Parathyroid adenoma (tissue), 2 donors: Measurements from ENCODE around the gene PROSER2.

Source experiments
- H2AFZ ChIP-seq: fragments of 300-600 bp; sonication (generic); one replicate; pipeline ENCODE4 v1.7.0; 2017; ENCODE audit warnings: antibody characterized with exemption, mild to moderate bottlenecking
- H3K27ac ChIP-seq: fragments of 300-600 bp; sonication (generic); one replicate; pipeline ENCODE4 v1.7.0; 2017
- H3K27me3 ChIP-seq: fragments of 300-600 bp; sonication (generic); one replicate; pipeline ENCODE4 v1.7.0; 2017; ENCODE audit warnings: low read length; ENCODE audit not compliant: control insufficient read depth, insufficient read depth
- H3K36me3 ChIP-seq: fragments of 300-600 bp; sonication (generic); one replicate; pipeline ENCODE4 v1.7.0; 2017; ENCODE audit warnings: low read length; ENCODE audit not compliant: control insufficient read depth, insufficient read depth
- H3K4me1 ChIP-seq: fragments of 300-600 bp; sonication (generic); one replicate; pipeline ENCODE4 v1.7.0; 2017; ENCODE audit warnings: control low read depth
- H3K4me2 ChIP-seq: fragments of 300-600 bp; sonication (generic); one replicate; pipeline ENCODE4 v1.7.0; 2017; ENCODE audit warnings: low read length
- H3K4me3 ChIP-seq: fragments of 300-600 bp; sonication (generic); one replicate; pipeline ENCODE4 v1.7.0; 2017; ENCODE audit warnings: low read depth, low read length
- H3K79me2 ChIP-seq: fragments of 300-600 bp; sonication (generic); one replicate; pipeline ENCODE4 v1.7.0; 2017; ENCODE audit warnings: control low read depth
- H3K9ac ChIP-seq: fragments of 300-600 bp; sonication (generic); one replicate; pipeline ENCODE4 v1.7.0; 2017; ENCODE audit warnings: mild to moderate bottlenecking
- H3K9me3 ChIP-seq: fragments of 300-600 bp; sonication (generic); one replicate; pipeline ENCODE4 v1.7.0; 2017; ENCODE audit warnings: low read length; ENCODE audit not compliant: control insufficient read depth
- TF ChIP-seq, protein P1 (sequence below): fragments of 300-600 bp; sonication (generic); IDR thresholded peaks from one replicate; pipeline ENCODE4 v1.7.0; 2017; ENCODE audit warnings: antibody characterized with exemption, mild to moderate bottlenecking
- donor health status: primary hyperparathyroidism.

PROSER2 gene, protein sequence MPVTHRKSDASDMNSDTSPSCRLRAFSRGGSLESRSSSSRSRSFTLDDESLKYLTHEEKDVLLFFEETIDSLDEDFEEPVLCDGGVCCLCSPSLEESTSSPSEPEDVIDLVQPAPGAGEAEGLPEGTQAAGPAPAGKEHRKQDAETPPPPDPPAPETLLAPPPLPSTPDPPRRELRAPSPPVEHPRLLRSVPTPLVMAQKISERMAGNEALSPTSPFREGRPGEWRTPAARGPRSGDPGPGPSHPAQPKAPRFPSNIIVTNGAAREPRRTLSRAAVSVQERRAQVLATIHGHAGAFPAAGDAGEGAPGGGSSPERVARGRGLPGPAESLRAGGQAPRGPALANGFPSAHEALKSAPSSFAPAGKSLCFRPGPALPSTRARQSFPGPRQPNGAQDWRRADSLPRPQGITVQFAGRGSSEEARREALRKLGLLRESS

DNA sequence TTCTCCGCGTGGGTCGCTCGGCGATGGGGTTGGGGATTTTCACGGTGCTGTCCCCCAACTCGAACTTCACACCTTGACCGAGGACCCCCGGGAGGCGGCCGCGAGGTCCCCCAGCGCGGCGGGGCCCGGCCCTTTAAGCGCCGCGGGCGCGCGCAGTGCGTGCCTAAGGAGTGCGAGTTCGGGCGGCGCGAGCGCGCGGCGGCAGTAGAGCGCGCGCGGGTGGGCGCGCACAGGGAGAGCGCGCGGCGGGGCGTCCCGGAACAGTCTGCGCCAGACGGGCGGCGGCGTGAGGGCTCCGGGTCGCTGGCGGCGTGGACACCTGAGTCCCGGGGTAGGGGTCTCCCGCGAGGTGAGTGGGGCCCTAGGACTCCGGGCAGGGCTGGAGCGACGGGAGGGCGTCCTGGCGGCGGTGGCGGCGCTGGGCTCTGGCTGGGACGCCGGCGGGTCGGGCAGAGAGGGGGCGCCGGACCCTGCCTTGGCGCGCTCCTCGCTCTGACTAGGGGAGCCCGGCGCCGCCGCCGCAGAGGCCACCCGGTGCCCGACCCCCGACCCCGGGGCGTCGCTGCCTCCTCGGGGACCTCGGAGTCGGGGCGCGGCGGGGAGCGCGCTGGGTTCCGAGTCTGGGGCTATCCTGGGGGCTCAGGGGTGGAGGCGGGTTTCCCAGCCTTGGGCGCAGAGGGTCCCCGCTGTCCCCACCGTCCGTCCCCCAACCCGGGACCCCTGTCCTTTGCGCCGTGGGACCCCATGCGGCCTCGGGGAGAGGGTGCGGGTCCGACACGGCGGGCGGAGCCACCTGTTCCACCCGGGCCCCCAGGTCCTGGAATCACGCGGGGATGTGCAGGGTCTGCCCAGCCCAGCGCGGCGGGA lies at the start of gene PROSER2:
TSS of gene PROSER2 (plus strand) at position 235 of the 867 bp plus-strand sequence. CDS start 28,722 bp downstream, outside the sequence.
- no peaks in the 10 kb centered on the region for H3K4me1 ChIP-seq
- peak within 1 kb of the TSS; percentile 45 for H2AFZ ChIP-seq
- no peaks in the 10 kb centered on the region for H3K9me3 ChIP-seq
- no peak within 1 kb of the TSS for H3K9ac ChIP-seq
- H3K27me3 ChIP-seq: no peaks in the 10 kb centered on the region
- H3K79me2 ChIP-seq: no peaks in the 10 kb centered on the region
- peak within 1 kb of the TSS; percentile 40 for H3K4me3 ChIP-seq
- no peaks in the 10 kb centered on the region for H3K36me3 ChIP-seq
- no peak within 1 kb of the TSS for H3K27ac ChIP-seq
- TF ChIP-seq, protein P1, sequence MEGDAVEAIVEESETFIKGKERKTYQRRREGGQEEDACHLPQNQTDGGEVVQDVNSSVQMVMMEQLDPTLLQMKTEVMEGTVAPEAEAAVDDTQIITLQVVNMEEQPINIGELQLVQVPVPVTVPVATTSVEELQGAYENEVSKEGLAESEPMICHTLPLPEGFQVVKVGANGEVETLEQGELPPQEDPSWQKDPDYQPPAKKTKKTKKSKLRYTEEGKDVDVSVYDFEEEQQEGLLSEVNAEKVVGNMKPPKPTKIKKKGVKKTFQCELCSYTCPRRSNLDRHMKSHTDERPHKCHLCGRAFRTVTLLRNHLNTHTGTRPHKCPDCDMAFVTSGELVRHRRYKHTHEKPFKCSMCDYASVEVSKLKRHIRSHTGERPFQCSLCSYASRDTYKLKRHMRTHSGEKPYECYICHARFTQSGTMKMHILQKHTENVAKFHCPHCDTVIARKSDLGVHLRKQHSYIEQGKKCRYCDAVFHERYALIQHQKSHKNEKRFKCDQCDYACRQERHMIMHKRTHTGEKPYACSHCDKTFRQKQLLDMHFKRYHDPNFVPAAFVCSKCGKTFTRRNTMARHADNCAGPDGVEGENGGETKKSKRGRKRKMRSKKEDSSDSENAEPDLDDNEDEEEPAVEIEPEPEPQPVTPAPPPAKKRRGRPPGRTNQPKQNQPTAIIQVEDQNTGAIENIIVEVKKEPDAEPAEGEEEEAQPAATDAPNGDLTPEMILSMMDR: no peak
- peak within 1 kb of the TSS; percentile 64 for H3K4me2 ChIP-seq

DNA sequence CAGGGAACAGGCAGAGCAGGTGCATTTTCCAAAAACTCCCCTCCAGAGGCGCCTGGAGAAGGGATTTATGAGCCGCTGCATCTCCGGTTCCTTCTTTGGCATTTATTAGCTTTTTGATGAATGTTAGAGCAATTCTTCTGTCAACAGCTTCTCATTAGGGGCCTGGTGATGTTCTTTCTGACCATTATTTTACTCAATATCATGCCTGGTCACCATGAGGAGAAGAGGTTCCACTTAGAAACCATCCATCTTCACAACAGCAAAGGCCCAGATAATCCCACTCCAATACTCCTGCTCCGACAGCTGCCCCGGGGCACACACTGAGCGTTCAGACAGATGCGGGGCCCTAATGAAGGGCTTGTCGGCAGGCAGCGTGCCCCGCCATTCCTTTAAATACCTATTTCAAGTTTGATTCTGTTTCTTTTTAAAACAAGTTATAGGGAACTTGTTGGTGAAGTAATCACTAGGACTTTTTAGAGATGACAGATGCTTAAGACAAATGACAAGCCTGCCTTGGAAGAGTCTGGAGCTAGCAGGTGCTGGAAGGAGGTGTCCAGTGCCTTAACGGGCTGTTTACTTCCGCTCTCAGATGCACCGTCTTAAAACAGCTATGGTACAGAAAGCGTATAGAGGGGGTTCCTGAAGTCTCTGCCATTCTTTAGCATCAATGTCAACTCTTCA lies 49.3 kb upstream of the PROSER2 start:
- Histone ChIP-seq H3K4me2 (no peak overlapping the region), H3K4me3 (no peak overlapping the region), H3K36me3 (no peaks in the 10 kb centered on the region), H3K4me1 (no peaks in the 10 kb centered on the region), H3K79me2 (no peaks in the 10 kb centered on the region), H3K9me3 (no peaks in the 10 kb centered on the region), H3K27ac (no peak overlapping the region), H3K27me3 (no peaks in the 10 kb centered on the region), H3K9ac (no peak overlapping the region), H2AFZ (no peak overlapping the region)
- TF ChIP-seq, protein P1: no peak

DNA sequence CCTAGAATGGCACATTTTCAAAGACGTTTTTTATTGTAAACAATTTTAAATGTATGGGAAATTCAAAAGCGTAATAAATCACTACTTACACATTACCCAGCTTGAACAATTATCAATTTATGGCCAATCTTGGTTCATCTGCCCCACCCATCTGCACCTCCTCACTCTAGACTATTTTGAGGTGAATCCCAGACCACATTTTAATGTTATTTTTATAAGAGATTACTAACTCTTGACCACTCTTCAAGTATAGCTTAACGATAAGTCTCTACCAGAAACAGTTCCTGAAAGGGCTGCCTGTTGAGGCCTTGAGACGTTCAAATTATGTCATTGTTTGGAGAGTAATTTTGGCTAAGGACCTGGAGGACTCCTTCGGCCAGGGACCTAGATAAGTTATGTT lies 47.7 kb upstream of the PROSER2 start:
- H2AFZ ChIP-seq: no peak overlapping the region
- no peak overlapping the region for H3K9ac ChIP-seq
- H3K36me3 ChIP-seq: no peaks in the 10 kb centered on the region
- TF ChIP-seq, protein P1: no peak
- H3K4me3 ChIP-seq: no peak overlapping the region
- no peaks in the 10 kb centered on the region for H3K79me2 ChIP-seq
- H3K9me3 ChIP-seq: no peaks in the 10 kb centered on the region
- no peak overlapping the region for H3K27ac ChIP-seq
- no peaks in the 10 kb centered on the region for H3K4me1 ChIP-seq
- H3K27me3 ChIP-seq: no peaks in the 10 kb centered on the region
- H3K4me2 ChIP-seq: no peak overlapping the region

DNA sequence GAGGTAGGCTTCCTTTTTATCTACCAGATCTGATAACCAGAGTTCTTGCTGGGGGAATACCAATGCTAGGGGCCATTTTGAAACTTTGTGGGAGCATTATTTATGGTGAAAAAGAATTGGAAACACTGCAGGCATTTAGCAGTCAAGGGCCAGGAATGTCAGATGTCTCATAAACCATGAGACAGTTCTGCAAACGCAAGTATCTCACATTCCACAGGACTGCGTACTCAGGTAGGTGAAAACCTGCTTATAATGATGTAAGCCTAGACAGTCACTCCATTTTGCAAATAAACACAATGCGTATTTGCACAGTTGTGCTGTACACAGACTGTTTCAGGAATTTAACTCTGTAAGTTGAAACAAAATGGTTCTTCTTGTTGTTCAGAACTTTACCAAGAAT lies 47.1 kb upstream of the PROSER2 start:
- H3K79me2 ChIP-seq: no peaks in the 10 kb centered on the region
- H3K9me3 ChIP-seq: no peaks in the 10 kb centered on the region
- TF ChIP-seq, protein P1: no peak
- H3K4me2 ChIP-seq: no peak overlapping the region
- no peak overlapping the region for H3K27ac ChIP-seq
- H3K4me1 ChIP-seq: no peaks in the 10 kb centered on the region
- H2AFZ ChIP-seq: no peak overlapping the region
- H3K27me3 ChIP-seq: no peaks in the 10 kb centered on the region
- H3K9ac ChIP-seq: no peak overlapping the region
- no peak overlapping the region for H3K4me3 ChIP-seq
- no peaks in the 10 kb centered on the region for H3K36me3 ChIP-seq
